HG03159 (cell line): ENCODE measurements around the gene UIMC1.
A peak's percentile ranks its signal among the peaks of the same experiment; 100 is the strongest.
"Not testable (repeated sequence)": the region's sequence is repeated elsewhere in the genome, so short reads cannot be mapped to it uniquely, and the experiment has no call there.

ENCODE experiments used
- ATAC-seq: cut with Tn5 transposase; IDR thresholded peaks from one replicate; pipeline ENCODE4 v1.9.1; 2021; ENCODE audit warnings: mild to moderate bottlenecking, moderate library complexity; ENCODE audit not compliant: unreplicated experiment

UIMC1 gene

GRCh38 chr5:177010153-177010552, 3.6 kb upstream of the UIMC1 start:
- ATAC-seq = no peak

DNA sequence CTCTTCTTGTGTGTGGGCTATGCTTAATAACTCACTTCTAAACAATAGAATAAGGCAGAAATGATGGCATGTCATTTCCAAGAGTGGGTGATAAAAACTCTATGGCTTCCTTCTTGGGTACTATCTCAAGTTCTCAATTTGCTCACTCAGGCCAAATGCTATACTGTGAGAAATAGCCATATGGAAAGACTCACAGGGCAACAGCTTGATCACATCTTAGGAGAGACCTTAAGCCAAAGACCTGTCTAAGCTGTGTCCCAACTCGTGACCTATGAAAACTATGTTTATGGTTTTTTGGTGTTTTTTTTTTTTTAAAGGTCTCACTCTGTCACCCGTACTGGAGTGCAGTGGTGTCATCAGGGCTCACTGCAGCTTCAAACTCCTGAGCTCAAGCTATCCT, 2.1 kb upstream of the UIMC1 start:
- no peak for ATAC-seq

GRCh38 chr5:177005619-177006264, 837 bp downstream of the UIMC1 start:
- peak; percentile 44 for ATAC-seq

- no peak for ATAC-seq
Observed at GRCh38 chr5:177004961-177005360, 1.6 kb downstream of the UIMC1 start.

DNA sequence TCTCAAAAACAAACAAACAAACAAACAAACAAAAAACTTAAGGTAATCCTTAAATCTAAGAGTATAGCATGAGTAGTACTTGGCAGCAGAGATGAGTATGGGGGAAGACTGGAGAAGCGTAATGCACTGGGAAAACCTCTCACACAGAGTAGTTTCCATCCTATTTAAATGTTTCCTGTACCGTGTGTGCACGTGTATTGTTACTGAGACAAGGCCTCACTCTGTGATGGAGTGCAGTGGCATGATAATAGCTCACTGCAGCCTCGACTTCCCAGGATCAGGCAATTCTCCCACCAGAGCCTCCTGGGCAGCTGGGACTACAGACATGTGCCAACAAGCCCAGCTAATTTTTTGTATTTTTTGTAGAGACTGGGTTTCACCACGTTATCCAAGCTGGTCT, 2.9 kb downstream of the UIMC1 start:
- ATAC-seq = no peak

- ATAC-seq = not testable (repeated sequence)
Observed at GRCh38 chr5:176999526-176999925, 7.1 kb downstream of the UIMC1 start.

DNA sequence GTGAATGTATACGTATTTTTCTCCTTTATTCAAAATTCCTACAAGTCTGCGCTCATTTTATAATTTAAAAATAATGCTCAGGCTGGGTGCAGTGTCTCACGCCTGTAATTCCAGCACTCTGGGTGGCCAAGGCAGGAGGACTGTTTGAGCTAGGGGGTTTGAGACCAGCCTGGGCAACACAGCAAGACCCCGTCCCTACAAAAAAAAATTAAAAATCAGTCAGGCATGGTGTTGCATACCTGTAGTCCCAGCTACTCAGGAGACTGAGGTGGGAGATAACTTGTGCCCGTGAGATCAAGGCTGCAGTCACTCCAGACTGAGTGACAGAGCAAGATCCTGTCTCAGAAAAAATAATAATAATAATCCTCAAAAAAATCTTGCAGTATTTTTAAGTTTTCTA, 7.8 kb downstream of the UIMC1 start:
- no peak for ATAC-seq

GRCh38 chr5:176996780-176997179, 9.8 kb downstream of the UIMC1 start:
- ATAC-seq = no peak

DNA sequence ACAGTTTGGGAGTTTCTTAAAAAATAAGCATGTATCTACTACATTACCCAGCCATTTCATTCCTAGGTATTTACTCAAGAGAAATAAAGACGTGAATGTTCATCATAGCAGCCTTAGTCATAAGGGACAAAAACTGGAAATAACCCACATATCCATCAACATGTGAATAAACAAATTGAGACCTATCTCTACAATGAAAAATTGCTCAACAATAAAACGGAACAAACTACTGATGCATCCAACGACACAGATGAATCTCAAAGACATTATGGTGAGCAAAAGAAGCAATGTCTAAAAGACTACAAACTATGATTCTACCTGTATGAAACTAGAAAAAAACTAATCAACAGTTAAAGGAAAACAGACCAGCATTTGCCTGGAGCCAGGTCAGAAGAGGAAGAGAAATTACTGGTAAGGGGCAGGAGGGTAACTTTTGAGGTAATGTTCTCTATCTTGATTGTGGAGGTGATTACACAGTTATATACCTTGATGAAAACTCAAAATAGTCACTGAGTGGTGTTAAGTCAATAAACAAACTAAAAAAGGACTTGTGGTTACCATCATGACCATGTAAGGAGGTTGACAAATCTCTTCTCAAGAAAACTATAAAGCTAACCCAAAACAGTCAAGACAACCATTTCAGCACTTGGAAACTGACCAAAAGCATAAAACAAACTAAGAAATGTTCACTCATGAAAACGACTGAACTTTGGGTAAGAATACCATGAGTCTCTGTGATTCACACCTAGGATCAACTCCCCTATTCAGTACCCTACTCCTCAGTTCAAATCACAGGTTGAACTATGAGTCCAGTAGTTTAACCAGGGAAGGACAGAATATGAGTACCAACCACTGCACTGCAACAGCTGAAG, 10.4 kb downstream of the UIMC1 start:
- no peak for ATAC-seq

DNA sequence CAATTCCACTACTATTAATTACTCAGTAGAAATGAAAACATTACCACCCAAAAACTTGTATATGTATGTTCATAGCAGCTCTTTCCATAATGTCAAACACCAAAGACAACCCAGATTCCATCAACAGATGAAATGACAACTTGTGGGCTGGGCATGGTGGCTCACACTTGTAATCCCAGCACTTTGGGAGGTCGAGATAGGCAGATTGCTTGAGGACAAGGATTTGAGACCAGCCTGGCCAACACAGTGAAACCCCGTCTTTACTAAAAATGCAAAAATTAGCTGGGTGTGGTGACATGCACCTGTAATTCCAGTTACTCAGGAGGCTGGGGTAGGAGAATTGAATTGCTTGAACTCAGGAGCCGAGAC, 11.5 kb downstream of the UIMC1 start:
- ATAC-seq = no peak

GRCh38 chr5:176994460-176995121, 12.0 kb downstream of the UIMC1 start:
- no peak for ATAC-seq

- not testable (repeated sequence) for ATAC-seq
Observed at GRCh38 chr5:176993081-176993480, 13.5 kb downstream of the UIMC1 start.

GRCh38 chr5:176987583-176987982, 19.0 kb downstream of the UIMC1 start:
- ATAC-seq = no peak

DNA sequence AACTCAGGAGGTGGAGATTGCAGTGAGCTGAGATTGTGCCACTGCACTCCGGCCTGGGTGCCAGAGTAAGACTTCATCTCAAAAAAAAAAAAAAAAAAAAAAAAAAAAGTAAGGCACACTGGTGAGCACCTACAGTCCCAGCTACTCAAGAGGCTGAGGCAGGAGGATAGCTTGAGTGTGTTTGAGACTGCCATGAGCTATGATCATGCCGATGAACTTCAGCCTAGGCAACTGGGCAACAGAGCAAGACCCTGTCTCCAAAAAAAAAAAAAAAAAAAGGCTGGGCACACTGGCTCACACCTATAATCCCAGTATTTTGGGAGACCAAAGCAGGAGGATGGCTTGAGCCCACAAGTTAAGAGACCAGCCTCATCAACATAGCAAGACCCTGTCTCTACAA, 20.3 kb downstream of the UIMC1 start:
- ATAC-seq = no peak

- no peak for ATAC-seq
Observed at GRCh38 chr5:176985516-176985915, 21.1 kb downstream of the UIMC1 start.

- ATAC-seq = not testable (repeated sequence)
Observed at GRCh38 chr5:176984176-176984575, 22.4 kb downstream of the UIMC1 start.

GRCh38 chr5:176983593-176983992, 23.0 kb downstream of the UIMC1 start:
- not testable (repeated sequence) for ATAC-seq

- not testable (repeated sequence) for ATAC-seq
Observed at GRCh38 chr5:176983112-176983511, 23.5 kb downstream of the UIMC1 start.

DNA sequence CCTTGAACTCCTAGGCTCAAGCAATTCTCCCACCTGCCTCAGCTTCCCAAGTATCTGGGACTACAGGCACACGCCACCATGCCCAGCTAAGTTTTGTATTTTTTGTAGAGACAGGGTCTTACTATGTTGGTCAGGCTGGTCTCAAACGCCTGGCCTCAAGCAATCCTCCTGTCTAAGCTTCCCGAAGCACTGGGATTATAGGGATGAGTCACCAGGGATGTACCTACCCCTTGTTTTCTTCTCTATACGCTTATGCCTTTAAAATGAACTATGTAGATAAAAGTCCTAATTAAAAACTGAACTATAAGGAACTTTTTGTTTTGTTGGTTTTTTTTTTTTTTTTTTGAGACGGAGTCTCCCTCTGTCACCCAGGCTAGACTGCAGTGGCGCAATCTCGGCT, 25.8 kb downstream of the UIMC1 start:
- no peak for ATAC-seq

- no peak for ATAC-seq
Observed at GRCh38 chr5:176979669-176980068, 26.9 kb downstream of the UIMC1 start.

- ATAC-seq = no peak
Observed at GRCh38 chr5:176965633-176966032, 40.9 kb downstream of the UIMC1 start.

GRCh38 chr5:176959051-176959450, 47.5 kb downstream of the UIMC1 start:
- no peak for ATAC-seq
